ENCODE results near the gene MTFR1L. TPM values are rescaled to one million over a fixed set of nuclear protein-coding genes. Genes with fewer than 3 reads are reported as not detected.
A peak's percentile ranks its signal among the peaks of the same experiment; 100 is the strongest.

The MTFR1L gene
- total RNA-seq, 1 donor from 2014 or later: 48.1 TPM

DNA sequence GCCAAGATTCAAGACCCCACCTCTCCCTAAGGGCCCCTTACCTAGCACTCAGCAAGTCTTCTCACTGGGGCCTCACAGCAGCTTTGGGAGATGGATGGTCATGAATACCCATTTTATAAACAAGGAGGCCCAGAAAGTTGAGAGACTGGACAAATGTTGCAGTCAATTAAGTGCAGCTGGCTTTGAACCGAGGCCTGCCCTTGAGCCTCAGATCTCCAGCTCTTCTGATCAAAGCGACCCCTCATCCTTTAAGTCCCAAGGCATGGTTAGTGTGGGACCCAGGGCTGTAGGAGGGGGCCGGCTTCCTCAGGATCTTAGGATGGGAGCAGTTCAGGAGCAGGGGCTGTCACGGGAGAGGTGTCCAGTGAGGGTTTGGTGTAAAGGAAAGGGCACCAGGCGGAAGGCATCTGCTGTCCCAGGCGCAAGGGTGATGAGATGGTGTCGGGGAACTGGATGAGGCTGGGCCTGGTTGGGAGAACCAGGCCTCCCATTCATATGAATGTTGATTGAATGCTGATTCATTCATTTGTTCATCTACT is 5.1 kb upstream of the MTFR1L start:
- Mint-ChIP-seq H3K36me3 (ENCODE audit: low read depth, unreplicated experiment) (peaks cover 34% of the 10 kb centered on the region), H3K4me3 (ENCODE audit: unreplicated experiment) (peak overlapping the region; percentile 57), H3K9me3 (ENCODE audit: unreplicated experiment) (no peaks in the 10 kb centered on the region), H3K27me3 (ENCODE audit: unreplicated experiment) (peaks cover 18% of the 10 kb centered on the region), H3K4me1 (ENCODE audit: unreplicated experiment) (peaks cover 22% of the 10 kb centered on the region), H3K27ac (ENCODE audit: unreplicated experiment) (no peak overlapping the region)
- no peak for DNase-seq (ENCODE audit: low spot score)
- TF ChIP-seq, protein P1, sequence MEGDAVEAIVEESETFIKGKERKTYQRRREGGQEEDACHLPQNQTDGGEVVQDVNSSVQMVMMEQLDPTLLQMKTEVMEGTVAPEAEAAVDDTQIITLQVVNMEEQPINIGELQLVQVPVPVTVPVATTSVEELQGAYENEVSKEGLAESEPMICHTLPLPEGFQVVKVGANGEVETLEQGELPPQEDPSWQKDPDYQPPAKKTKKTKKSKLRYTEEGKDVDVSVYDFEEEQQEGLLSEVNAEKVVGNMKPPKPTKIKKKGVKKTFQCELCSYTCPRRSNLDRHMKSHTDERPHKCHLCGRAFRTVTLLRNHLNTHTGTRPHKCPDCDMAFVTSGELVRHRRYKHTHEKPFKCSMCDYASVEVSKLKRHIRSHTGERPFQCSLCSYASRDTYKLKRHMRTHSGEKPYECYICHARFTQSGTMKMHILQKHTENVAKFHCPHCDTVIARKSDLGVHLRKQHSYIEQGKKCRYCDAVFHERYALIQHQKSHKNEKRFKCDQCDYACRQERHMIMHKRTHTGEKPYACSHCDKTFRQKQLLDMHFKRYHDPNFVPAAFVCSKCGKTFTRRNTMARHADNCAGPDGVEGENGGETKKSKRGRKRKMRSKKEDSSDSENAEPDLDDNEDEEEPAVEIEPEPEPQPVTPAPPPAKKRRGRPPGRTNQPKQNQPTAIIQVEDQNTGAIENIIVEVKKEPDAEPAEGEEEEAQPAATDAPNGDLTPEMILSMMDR (IDR thresholded peaks at IDR 0.05; ENCODE audit: unreplicated experiment): no peak

DNA sequence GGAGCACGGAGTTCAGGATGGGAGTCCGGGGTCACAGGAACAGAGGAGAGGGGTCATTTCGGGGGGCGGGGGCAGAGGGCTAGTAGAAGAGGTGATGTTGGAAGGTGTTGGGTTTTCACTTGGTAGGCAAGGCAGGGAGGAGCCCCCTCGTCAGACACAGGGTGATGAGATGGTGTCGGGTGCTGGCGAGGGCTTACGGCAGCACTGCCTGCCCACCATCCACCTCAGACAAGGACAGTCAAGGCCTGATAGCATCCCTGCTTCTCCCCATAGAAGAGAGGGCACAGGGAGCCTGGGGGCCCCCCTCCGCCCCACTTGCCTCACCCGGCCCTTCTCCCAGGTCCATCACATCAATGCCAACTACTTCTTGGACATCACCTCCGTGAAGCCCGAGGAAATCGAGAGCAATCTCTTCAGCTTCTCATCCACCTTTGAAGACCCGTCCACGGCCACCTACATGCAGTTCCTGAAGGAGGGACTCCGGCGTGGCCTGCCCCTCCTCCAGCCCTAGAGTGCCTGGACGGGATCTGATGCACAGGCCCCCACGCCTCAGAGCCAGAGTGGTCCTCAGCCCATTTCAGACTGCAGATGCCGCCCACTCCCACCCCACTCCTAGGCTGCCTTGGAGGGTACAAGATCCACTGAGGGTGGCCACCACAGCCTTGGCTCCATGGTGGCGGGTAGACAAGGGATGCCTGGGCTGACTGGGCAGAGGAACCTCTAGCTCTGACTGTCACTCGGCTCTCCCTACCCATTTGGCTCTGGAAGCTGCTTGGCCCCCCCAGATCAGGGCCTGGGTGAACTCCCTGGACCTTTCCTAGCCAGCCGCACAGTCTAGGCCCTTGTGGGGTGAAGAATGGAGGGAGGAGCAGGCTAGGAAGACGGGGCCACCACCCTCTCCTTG is 4.3 kb upstream of the MTFR1L start:
- peak overlapping the region; percentile 57 for H3K4me3 Mint-ChIP-seq (ENCODE audit: unreplicated experiment)
- TF ChIP-seq, protein P1 (IDR thresholded peaks at IDR 0.05; ENCODE audit: unreplicated experiment): no peak
- H3K36me3 Mint-ChIP-seq (ENCODE audit: low read depth, unreplicated experiment): peaks cover 34% of the 10 kb centered on the region
- no peak for DNase-seq (ENCODE audit: low spot score)
- peaks cover 18% of the 10 kb centered on the region for H3K27me3 Mint-ChIP-seq (ENCODE audit: unreplicated experiment)
- no peak overlapping the region for H3K27ac Mint-ChIP-seq (ENCODE audit: unreplicated experiment)
- no peaks in the 10 kb centered on the region for H3K9me3 Mint-ChIP-seq (ENCODE audit: unreplicated experiment)
- peaks cover 22% of the 10 kb centered on the region for H3K4me1 Mint-ChIP-seq (ENCODE audit: unreplicated experiment)

DNA sequence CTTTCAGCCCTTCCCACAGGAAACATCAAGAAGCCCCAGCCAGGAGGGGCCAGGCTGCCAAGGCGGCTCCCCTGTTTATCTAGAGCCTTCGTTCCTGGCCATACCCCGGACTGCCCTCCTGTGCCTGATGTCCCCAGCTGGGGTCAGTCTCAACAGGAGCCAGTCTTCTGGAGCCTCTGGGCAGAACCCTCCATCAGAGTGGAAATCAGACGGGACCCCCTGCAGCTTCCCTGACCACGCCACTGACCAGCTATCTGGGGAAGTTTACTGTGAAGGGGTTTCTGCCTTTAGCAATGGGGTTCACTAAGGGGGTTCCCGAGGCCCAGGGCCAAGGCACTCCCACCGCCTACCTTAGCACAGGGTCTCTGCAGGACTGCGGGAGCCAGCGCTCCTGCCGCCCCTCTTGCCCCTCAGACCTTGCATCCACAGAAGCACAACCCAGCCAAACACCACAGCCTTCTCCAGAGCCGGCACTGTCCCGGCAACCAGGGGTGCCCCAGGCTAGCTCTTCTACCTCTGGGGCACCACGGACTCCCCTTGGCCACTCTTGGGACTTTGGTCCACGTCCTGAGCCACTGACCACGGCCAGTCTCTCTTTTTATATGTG is 3.5 kb upstream of the MTFR1L start:
- Mint-ChIP-seq H3K27me3 (ENCODE audit: unreplicated experiment) (peaks cover 24% of the 10 kb centered on the region), H3K4me3 (ENCODE audit: unreplicated experiment) (no peak overlapping the region), H3K27ac (ENCODE audit: unreplicated experiment) (no peak overlapping the region), H3K9me3 (ENCODE audit: unreplicated experiment) (no peaks in the 10 kb centered on the region), H3K36me3 (ENCODE audit: low read depth, unreplicated experiment) (peaks cover 34% of the 10 kb centered on the region), H3K4me1 (ENCODE audit: unreplicated experiment) (peaks cover 29% of the 10 kb centered on the region)
- no peak for DNase-seq (ENCODE audit: low spot score)
- TF ChIP-seq, protein P1 (IDR thresholded peaks at IDR 0.05; ENCODE audit: unreplicated experiment): no peak

DNA sequence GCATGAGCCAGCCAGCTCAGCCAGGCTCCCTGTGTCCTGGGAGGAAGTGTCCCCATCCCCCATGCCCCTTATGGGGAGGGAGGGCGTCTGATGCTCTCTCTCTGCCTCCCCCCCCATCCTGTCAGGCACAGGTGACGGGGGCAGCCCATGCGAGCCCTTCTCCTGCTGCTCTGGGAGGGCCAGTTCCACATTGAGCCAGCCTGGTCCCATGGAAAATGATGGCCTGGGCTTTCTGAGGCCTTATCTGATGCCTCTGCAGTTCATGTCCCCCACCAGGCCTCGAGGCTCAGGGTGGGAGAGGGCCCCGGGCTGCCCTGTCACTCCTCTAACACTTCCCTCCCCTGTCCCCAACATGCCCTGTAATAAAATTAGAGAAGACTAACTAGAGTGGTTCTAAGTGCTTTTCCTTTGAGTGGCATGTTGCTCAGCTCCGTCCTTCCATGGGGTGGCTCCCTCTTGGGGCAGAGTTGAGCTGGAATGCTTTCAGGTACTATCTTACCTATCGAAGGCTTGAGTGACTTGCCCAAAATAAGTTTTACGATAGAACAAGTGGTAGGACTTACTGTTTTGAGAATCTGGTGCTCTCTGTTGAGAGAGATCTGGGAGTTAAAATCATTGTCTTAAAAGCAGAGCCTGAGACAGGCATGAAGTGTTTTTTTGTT is 1.8 kb upstream of the MTFR1L start:
- no peak for DNase-seq (ENCODE audit: low spot score)
- Mint-ChIP-seq H3K36me3 (ENCODE audit: low read depth, unreplicated experiment) (peaks cover 38% of the 10 kb centered on the region), H3K27ac (ENCODE audit: unreplicated experiment) (peak overlapping the region; percentile 94), H3K4me1 (ENCODE audit: unreplicated experiment) (peaks cover 42% of the 10 kb centered on the region), H3K27me3 (ENCODE audit: unreplicated experiment) (peaks cover 24% of the 10 kb centered on the region), H3K9me3 (ENCODE audit: unreplicated experiment) (no peaks in the 10 kb centered on the region), H3K4me3 (ENCODE audit: unreplicated experiment) (peak overlapping the region; percentile 99)
- TF ChIP-seq, protein P1 (IDR thresholded peaks at IDR 0.05; ENCODE audit: unreplicated experiment): no peak

Data from endothelial cell (in vitro differentiated cells).